ENCODE results near the gene LUZP2.

The LUZP2 gene

GRCh38 chr11:24837112-24837511 lies 340.3 kb downstream of the LUZP2 start:
- Histone ChIP-seq H3K9me3 (ENCODE audit: insufficient read depth, low read length) (no peaks in the 10 kb centered on the region), H3K27me3 (ENCODE audit: low read length) (no peaks in the 10 kb centered on the region), H3K9me2 (replicated peaks; ENCODE audit: insufficient read depth, low read length) (no peaks in the 10 kb centered on the region), H3K9ac (ENCODE audit: low read length) (no peak overlapping the region), H3F3A (ENCODE audit: insufficient read depth) (no peaks in the 10 kb centered on the region), H3K4me3 (ENCODE audit: insufficient read depth, low read length, poor library complexity, severe bottlenecking) (no peak overlapping the region), H3K36me3 (ENCODE audit: low read length) (no peaks in the 10 kb centered on the region), H2AFZ (ENCODE audit: low read depth, low read length, severe bottlenecking) (no peak overlapping the region), H3K79me2 (ENCODE audit: insufficient read depth, low read length) (no peaks in the 10 kb centered on the region), H3K27ac (ENCODE audit: low read depth, low read length) (no peak overlapping the region), H3K4me2 (ENCODE audit: low read depth, low read length, poor library complexity, severe bottlenecking) (no peak overlapping the region), H4K20me1 (ENCODE audit: low read depth, low read length) (no peaks in the 10 kb centered on the region)
- no peak for TF ChIP-seq CTCF (IDR thresholded peaks at IDR 0.05; ENCODE audit: insufficient read depth, low read length, poor library complexity, severe bottlenecking)
- TF ChIP-seq EZH2phosphoT487 (conservative IDR thresholded peaks at IDR 0.05; ENCODE audit: low read length), result no peak

GRCh38 chr11:24842308-24842707 lies 345.5 kb downstream of the LUZP2 start:
- H4K20me1 ChIP-seq (ENCODE audit: low read depth, low read length), result no peaks in the 10 kb centered on the region
- no peak overlapping the region for H3K4me3 ChIP-seq (ENCODE audit: insufficient read depth, low read length, poor library complexity, severe bottlenecking)
- H2AFZ ChIP-seq (ENCODE audit: low read depth, low read length, severe bottlenecking), result no peak overlapping the region
- H3K9ac ChIP-seq (ENCODE audit: low read length), result no peak overlapping the region
- no peaks in the 10 kb centered on the region for H3K36me3 ChIP-seq (ENCODE audit: low read length)
- H3K27ac ChIP-seq (ENCODE audit: low read depth, low read length), result no peak overlapping the region
- H3K4me2 ChIP-seq (ENCODE audit: low read depth, low read length, poor library complexity, severe bottlenecking), result no peak overlapping the region
- H3K27me3 ChIP-seq (ENCODE audit: low read length), result no peaks in the 10 kb centered on the region
- no peak for TF ChIP-seq CTCF (IDR thresholded peaks at IDR 0.05; ENCODE audit: insufficient read depth, low read length, poor library complexity, severe bottlenecking)
- TF ChIP-seq EZH2phosphoT487 (conservative IDR thresholded peaks at IDR 0.05; ENCODE audit: low read length), result no peak
- no peaks in the 10 kb centered on the region for H3K9me3 ChIP-seq (ENCODE audit: insufficient read depth, low read length)
- H3K79me2 ChIP-seq (ENCODE audit: insufficient read depth, low read length), result no peaks in the 10 kb centered on the region
- H3K9me2 ChIP-seq (replicated peaks; ENCODE audit: insufficient read depth, low read length), result no peaks in the 10 kb centered on the region
- H3F3A ChIP-seq (ENCODE audit: insufficient read depth), result peaks cover 3% of the 10 kb centered on the region; the same call in 1 of the 2 replicates

- Histone ChIP-seq H3K27ac (ENCODE audit: low read depth, low read length) (no peak overlapping the region), H4K20me1 (ENCODE audit: low read depth, low read length) (no peaks in the 10 kb centered on the region), H3F3A (ENCODE audit: insufficient read depth) (peaks cover 3% of the 10 kb centered on the region; the same call in 1 of the 2 replicates), H3K36me3 (ENCODE audit: low read length) (no peaks in the 10 kb centered on the region), H3K4me3 (ENCODE audit: insufficient read depth, low read length, poor library complexity, severe bottlenecking) (no peak overlapping the region), H3K27me3 (ENCODE audit: low read length) (no peaks in the 10 kb centered on the region), H3K4me2 (ENCODE audit: low read depth, low read length, poor library complexity, severe bottlenecking) (no peak overlapping the region), H3K9ac (ENCODE audit: low read length) (no peak overlapping the region), H3K9me3 (ENCODE audit: insufficient read depth, low read length) (no peaks in the 10 kb centered on the region), H3K9me2 (replicated peaks; ENCODE audit: insufficient read depth, low read length) (no peaks in the 10 kb centered on the region), H2AFZ (ENCODE audit: low read depth, low read length, severe bottlenecking) (no peak overlapping the region), H3K79me2 (ENCODE audit: insufficient read depth, low read length) (no peaks in the 10 kb centered on the region)
- TF ChIP-seq CTCF (IDR thresholded peaks at IDR 0.05; ENCODE audit: insufficient read depth, low read length, poor library complexity, severe bottlenecking), result no peak
- TF ChIP-seq EZH2phosphoT487 (conservative IDR thresholded peaks at IDR 0.05; ENCODE audit: low read length), result no peak
Measured at GRCh38 chr11:24844406-24844805, 347.6 kb downstream of the LUZP2 start.
